HG03060 (cell line): ENCODE results near the gene TSPAN18.

Experiments
- ATAC-seq: cut with Tn5 transposase; IDR thresholded peaks from one replicate; pipeline ENCODE4 v1.9.1; 2021; ENCODE audit warnings: low read depth, moderate number of reproducible peaks; ENCODE audit not compliant: unreplicated experiment

Gene TSPAN18

DNA sequence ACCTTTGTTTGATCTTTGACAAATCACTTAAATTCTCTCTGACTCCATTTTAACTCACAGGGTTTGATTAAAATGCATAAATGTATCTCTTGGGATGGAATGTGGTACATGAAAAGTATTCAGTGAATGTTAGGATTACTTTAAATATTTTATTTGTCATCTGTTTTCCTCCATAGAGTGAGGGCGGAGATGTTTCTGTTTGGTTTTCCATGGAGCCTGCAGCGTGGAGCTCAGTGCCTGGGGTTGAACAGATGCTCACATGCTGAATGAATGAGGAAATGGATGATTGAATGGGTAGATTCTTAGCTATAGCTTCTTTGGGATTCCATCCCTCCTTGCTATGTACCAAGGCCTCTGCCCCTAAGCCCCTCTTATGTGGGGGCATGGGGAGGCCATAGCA, 10.0 kb downstream of the TSPAN18 start:
- ATAC-seq: no peak

GRCh38 chr11:44737245-44738085, 10.7 kb downstream of the TSPAN18 start:
- no peak for ATAC-seq

GRCh38 chr11:44738791-44739190, 12.0 kb downstream of the TSPAN18 start:
- no peak for ATAC-seq

GRCh38 chr11:44740967-44741366, 14.2 kb downstream of the TSPAN18 start:
- no peak for ATAC-seq

DNA sequence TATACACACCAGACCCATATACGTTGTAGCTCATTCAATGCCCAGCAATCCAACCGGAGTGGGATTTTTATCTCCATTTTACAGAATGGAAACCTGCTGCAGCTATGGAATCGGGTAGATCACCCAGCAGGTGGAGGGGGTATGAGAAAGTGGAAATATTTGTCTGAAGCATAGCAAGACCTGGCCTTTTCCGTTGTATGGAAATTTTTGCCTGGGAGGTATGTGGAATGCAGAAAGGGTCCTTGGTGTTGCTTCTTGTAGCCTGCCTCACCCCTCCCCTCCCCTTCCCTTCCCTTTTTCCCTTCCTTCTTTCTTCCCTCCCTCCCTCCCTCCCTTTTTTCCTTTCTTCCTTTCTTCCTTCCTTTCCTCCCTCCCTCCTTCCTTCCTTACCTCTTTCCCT, 15.2 kb downstream of the TSPAN18 start:
- no peak for ATAC-seq

GRCh38 chr11:44742508-44743246, 15.9 kb downstream of the TSPAN18 start:
- ATAC-seq: no peak

- ATAC-seq: no peak
These were observed 16.6 kb downstream of the TSPAN18 start for GRCh38 chr11:44743326-44743725.

DNA sequence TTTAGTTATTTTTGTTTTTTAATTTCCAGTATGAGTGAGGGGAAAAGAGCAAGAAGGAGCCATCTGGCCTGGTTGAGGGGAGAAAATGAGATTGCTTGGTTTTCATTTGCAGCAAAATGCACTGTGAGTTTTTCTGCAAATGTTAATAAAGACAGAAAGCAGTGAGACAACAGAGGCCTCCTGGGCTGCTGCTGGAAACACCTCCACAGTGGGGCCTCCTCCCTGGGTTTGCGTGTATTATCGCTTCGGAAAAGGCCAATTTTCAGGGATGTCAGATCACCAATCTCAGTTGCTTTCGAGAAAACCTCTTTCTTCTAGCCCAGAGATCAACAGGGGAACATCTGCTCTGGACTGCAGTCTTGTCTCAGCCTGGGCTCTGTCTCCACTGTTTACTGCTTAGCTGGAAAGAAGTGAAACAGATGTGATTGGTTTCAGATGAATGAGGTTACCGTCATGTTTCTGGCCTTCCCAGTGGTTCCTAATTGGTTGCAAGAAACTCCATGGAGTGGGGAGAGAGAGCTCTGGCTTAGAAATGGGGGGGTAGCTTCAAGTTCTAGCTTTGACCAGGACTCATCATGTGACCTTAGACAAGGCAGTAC, 17.3 kb downstream of the TSPAN18 start:
- ATAC-seq: no peak

DNA sequence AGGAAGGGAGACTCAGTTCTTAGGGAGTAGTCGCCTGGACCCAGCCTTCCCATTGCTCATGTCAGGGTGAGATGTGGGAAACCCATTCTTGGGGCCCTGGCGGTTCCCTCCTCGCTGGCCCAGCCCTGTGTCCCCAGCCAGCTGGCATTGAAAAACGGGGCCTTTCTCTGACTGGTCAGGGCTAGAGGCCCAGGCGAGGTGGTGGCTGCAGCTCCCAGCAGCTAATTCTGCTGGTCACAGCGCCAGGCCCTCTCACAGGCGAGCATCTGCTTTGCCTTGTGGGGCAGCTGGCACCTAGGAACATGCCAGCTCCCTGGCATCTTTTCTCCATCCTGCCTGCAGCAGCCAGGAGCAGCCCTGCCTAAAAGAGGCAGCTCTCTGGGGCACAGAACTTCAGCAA, 20.1 kb downstream of the TSPAN18 start:
- ATAC-seq: no peak

- no peak for ATAC-seq
These were observed 20.6 kb downstream of the TSPAN18 start for GRCh38 chr11:44747316-44747715.

DNA sequence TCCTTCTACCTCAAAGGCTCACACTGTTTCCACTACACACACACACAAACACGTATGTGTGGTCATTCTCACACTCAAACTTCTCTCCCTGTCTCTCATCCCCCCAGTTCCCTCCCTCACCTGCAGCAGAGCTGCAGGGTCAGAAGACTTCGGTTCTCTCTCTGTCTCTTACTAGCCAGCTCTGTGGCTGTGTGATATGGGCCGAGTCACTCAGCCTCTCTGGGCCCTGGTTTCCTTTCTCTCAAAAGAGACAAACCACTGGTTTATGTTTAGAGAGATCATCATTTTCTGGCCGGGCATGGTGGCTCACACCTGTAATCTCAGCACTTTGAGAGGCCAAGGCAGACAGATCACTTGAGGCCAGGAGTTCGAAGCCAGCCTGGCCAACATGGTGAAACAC, 21.1 kb downstream of the TSPAN18 start:
- ATAC-seq: no peak

DNA sequence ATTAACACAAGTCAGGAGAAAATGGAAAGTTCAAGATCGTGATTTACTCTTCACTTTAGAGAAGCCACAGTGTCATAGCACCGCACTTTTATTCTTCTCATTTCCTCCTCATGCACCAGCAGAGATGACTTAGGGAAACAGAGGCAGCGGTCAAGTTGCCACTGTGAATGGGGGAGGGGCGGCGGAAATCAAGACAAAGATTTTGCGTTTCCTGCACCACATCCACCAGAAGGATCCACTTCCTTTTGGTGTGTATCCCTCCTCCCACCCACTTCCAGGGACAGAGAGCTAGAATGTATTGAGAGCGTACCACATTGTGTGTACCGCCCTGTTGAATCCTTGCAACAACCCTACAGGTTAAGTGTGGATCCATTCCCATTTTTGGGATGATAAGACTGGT, 21.8 kb downstream of the TSPAN18 start:
- no peak for ATAC-seq

DNA sequence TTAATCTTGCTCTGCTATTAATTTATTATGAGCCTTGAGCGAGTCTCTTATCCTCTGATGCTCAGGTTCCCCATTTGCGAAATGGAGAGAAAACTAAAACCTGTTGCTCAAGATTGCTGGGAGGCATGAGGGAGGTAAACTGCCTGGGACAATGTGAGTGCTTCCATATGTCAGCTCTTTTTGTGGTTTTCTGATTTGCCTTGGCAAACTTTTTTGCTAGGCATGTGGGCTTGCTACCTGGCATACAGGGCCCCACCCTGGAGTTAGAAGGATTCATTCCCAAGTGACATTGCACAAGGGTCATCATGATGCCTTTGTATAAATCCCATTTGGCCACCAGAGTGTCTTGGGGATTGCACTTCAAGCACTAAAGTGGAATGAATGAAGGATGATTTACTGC, 22.4 kb downstream of the TSPAN18 start:
- no peak for ATAC-seq

GRCh38 chr11:44750551-44751465, 24.0 kb downstream of the TSPAN18 start:
- no peak for ATAC-seq

DNA sequence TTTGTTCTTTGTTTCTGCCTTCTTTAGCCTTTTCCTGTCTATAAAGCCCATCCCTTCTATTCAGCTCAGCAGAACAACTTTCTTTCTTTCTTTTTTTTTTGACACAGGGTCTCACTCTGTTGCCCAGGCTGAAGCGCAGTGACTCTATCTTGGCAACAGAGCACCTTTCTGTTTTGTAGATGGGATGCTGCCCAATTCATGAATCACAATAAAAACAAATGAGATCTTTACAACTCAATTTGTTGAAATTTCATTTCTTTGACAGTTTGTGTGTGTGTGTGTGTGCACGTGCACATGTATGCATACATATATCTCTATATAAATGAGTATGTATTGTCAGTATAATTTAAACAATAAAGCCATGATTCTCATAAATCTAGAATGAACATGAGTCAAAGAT, 25.5 kb downstream of the TSPAN18 start:
- no peak for ATAC-seq

GRCh38 chr11:44752713-44753112, 26.0 kb downstream of the TSPAN18 start:
- no peak for ATAC-seq

- no peak for ATAC-seq
These were observed 27.3 kb downstream of the TSPAN18 start for GRCh38 chr11:44753961-44754645.

GRCh38 chr11:44754876-44755555, 28.3 kb downstream of the TSPAN18 start:
- no peak for ATAC-seq
